Lower lobe of right lung (tissue), 2 donors: ENCODE measurements around the gene RNU6-8. TPM values are rescaled to one million over a fixed set of nuclear protein-coding genes. Genes with fewer than 3 reads are reported as not detected.

Source experiments
- ATAC-seq, 2 donors: fragments of 200-7000 bp; cut with Tn5 transposase; one replicate each; pipeline ENCODE4 v1.9.1; 2020 to 2022; ENCODE audit warnings: mild to moderate bottlenecking in 2 of 2, moderate library complexity in 2 of 2
- DNase-seq: peaks from one replicate; pipeline ENCODE4 v3.0.0-alpha.2; 2020
- H3K27ac ChIP-seq: fragments of 200-600 bp; one replicate; pipeline ENCODE4 v1.8.0; 2022
- H3K27me3 ChIP-seq: fragments of 200-600 bp; one replicate; pipeline ENCODE4 v1.8.0; 2022; ENCODE audit warnings: low read depth
- H3K36me3 ChIP-seq: fragments of 200-600 bp; one replicate; pipeline ENCODE4 v1.8.0; 2022; ENCODE audit warnings: mild to moderate bottlenecking
- H3K4me1 ChIP-seq: fragments of 200-600 bp; one replicate; pipeline ENCODE4 v1.8.0; 2022
- H3K4me3 ChIP-seq: fragments of 200-600 bp; one replicate; pipeline ENCODE4 v1.8.0; 2022; ENCODE audit warnings: mild to moderate bottlenecking
- H3K9me3 ChIP-seq: fragments of 200-600 bp; one replicate; pipeline ENCODE4 v1.8.0; 2022
- intact Hi-C: fragments of 100-400 bp; cut with DNase I; formaldehyde crosslinking; loops from one replicate; pipeline ENCODE4 v1.11.0; 2022
- total RNA-seq: library from RNA; stranded (reverse); fragmentation: NEBNext Ultra II Directional; extraction: Animal tissue kit (Norgen Biotek cat#: 25700); gene quantifications from one replicate; pipeline ENCODE4 v1.2.1, GENCODE V29; 2021
- TF ChIP-seq, protein P1 (sequence below): fragments of 200-600 bp; IDR thresholded peaks from one replicate; pipeline ENCODE4 v1.8.0; 2022; ENCODE audit warnings: antibody characterized with exemption, mild to moderate bottlenecking
- donor health status: DM: no; HTN: yes; CAD: no; lungs with severe emphysema.

Gene RNU6-8
- total RNA-seq, 1 donor from 2014 or later = not detected

DNA sequence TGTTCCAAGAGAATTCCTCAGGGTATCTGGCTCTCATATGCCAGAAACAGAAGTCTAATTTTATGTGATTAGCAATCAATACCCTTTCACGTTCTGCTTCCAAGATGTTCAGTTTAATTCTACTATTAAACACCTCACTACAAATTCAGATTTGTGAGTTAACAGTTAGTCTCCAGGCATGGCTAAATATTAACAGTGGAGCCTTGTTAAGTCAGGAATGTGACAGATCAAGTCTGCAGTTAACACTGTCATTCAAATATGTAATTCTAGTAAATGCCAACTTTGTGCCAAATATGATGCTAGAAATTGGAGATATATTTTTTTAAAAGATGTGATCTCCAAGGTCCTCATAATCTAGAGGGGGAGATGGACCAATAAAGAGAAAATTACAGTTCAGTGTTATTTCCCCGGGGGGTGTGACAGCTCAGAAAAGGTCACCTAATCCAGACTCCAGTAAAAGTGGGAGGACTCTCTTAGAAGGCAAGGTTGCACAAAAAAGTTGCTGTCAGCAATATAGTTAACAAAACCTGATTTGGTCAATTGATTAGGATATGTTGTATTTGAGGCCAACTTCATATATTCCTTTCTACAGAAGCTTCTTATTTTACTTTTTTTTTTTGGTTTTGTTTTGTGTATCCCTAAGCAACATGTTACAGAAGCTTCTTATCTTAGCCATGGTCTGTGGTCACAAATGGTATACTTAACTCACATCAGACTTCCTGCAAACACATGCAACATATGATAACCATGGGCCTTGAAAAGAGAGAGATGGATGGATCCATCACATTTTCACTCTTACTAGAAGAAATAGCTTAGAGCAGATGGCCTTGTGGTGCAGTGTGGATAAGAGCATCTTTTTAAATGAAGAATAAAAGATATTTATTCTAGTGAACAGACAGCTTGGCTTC lies 19.7 kb downstream of the RNU6-8 start:
- H3K4me1 ChIP-seq = no peaks in the 10 kb centered on the region
- H3K9me3 ChIP-seq = peaks cover 6% of the 10 kb centered on the region
- H3K27ac ChIP-seq = no peak overlapping the region
- no peaks in the 10 kb centered on the region for H3K36me3 ChIP-seq
- TF ChIP-seq, protein P1, sequence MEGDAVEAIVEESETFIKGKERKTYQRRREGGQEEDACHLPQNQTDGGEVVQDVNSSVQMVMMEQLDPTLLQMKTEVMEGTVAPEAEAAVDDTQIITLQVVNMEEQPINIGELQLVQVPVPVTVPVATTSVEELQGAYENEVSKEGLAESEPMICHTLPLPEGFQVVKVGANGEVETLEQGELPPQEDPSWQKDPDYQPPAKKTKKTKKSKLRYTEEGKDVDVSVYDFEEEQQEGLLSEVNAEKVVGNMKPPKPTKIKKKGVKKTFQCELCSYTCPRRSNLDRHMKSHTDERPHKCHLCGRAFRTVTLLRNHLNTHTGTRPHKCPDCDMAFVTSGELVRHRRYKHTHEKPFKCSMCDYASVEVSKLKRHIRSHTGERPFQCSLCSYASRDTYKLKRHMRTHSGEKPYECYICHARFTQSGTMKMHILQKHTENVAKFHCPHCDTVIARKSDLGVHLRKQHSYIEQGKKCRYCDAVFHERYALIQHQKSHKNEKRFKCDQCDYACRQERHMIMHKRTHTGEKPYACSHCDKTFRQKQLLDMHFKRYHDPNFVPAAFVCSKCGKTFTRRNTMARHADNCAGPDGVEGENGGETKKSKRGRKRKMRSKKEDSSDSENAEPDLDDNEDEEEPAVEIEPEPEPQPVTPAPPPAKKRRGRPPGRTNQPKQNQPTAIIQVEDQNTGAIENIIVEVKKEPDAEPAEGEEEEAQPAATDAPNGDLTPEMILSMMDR = no peak
- H3K27me3 ChIP-seq = no peaks in the 10 kb centered on the region
- H3K4me3 ChIP-seq = no peak overlapping the region
- ATAC-seq (peak in 1 of 2 donors; percentile 75), DNase-seq (no peak)
- intact Hi-C loops = no loop called here

DNA sequence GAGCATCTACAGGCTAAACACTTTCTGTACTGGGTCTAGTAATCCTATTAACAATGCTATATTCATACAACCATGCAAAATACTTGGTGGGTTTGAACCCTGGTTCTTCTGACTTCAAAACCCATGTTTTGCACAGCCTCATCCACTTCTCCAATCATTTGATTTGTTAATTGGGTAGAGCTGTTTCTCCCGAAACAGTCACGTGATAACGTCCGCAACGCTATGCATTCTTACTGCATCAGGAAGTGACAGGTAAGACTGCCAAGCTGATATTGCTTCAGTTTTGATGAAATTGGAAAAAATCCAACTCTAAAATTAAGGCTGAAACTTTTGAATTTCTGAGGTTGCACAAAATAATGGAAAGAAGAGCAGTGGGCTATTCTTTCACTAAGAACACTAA lies 31.6 kb downstream of the RNU6-8 start:
- no peak for DNase-seq
- no peak for ATAC-seq
- intact Hi-C loops = no loop called here
- H3K4me1 ChIP-seq = no peaks in the 10 kb centered on the region
- H3K9me3 ChIP-seq = no peaks in the 10 kb centered on the region
- no peak overlapping the region for H3K27ac ChIP-seq
- H3K27me3 ChIP-seq = no peaks in the 10 kb centered on the region
- no peaks in the 10 kb centered on the region for H3K36me3 ChIP-seq
- no peak overlapping the region for H3K4me3 ChIP-seq
- TF ChIP-seq, protein P1 = no peak

DNA sequence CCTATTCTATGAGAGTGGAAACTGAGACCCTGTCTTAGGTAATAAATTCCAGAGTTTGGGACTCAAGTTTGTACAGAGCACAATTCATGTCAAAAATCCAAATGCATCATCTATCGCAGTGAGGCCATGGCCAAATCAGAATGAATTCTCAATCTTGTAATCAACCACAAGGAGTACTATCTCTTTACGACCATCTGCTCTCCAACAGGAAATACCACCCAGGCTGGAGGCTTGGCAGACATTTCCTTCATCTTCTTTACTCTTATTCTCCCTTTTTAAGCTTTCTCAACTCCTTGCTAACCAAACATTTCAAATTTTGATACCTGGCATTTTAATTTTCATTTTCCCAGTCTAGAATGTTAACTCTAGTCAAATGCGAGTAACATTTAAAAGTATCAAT lies 33.9 kb downstream of the RNU6-8 start:
- no peaks in the 10 kb centered on the region for H3K36me3 ChIP-seq
- DNase-seq = no peak
- TF ChIP-seq, protein P1 = no peak
- no peaks in the 10 kb centered on the region for H3K9me3 ChIP-seq
- no peak overlapping the region for H3K27ac ChIP-seq
- intact Hi-C loops = no loop called here
- H3K27me3 ChIP-seq = no peaks in the 10 kb centered on the region
- no peak for ATAC-seq
- no peak overlapping the region for H3K4me3 ChIP-seq
- H3K4me1 ChIP-seq = no peaks in the 10 kb centered on the region

DNA sequence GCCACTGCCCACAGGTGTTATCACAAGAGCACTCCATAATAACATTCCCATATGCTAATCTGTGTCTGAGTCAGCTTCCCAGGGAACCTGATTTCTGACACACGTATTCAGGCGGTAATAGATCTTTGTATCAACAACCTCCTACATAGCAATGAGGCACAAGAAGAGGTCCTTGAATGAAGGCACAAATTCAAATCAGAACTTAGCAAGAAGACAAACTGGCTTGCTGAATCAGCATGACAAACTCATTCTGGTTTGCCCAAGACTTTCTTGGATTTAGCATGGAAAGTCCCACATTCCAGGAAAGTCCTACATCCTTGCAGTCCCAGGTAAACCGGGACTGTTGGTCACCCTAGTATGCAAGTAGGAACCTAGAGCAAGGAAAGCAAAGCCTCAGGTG lies 35.2 kb downstream of the RNU6-8 start:
- no peak for ATAC-seq
- H3K27ac ChIP-seq = no peak overlapping the region

DNA sequence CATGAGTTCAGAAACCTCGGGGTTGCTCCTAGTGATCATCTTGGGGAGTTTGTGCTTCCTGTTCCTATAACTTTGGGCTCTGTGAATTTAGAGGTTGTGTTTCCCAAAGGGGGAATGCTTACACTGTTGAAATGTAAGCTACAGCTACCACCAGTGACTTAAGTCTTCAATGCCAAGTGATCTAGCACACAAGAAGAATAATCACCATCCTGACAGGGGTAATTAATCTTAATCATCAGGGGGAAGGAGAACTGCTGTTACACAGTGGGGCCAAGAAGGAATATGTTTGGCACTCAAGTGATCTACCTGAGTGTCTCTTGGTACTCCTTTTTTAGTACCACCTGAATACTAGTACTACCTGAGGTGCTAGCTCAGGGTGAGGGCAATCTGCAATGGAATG lies 36.1 kb downstream of the RNU6-8 start:
- ATAC-seq = no peak
- intact Hi-C loops = no loop called here

More for the DNA sequence above, 35.2 kb downstream of the RNU6-8 start:
- Histone ChIP-seq H3K27me3 (no peaks in the 10 kb centered on the region), H3K9me3 (no peaks in the 10 kb centered on the region), H3K4me3 (no peak overlapping the region), H3K4me1 (no peaks in the 10 kb centered on the region), H3K36me3 (no peaks in the 10 kb centered on the region)
- intact Hi-C loops = no loop called here
- TF ChIP-seq, protein P1 = no peak
- DNase-seq = no peak

More for the DNA sequence above, 36.1 kb downstream of the RNU6-8 start:
- Histone ChIP-seq H3K4me1 (no peaks in the 10 kb centered on the region), H3K9me3 (no peaks in the 10 kb centered on the region), H3K27ac (no peak overlapping the region), H3K27me3 (no peaks in the 10 kb centered on the region), H3K36me3 (no peaks in the 10 kb centered on the region), H3K4me3 (no peak overlapping the region)
- TF ChIP-seq, protein P1 = no peak
- DNase-seq = no peak
